HEK293 (cell line): ENCODE results near the gene KLHDC3.

ENCODE experiments used
- ATF2 ChIP-seq: fragments of 450-650 bp; formaldehyde crosslinking; IDR thresholded peaks from 2 replicates; pipeline ENCODE4 v1.5.1; 2016; ENCODE audit warnings: missing biosample characterization, missing genetic modification characterization, low read depth
- EGR2 ChIP-seq: fragments of 450-650 bp; formaldehyde crosslinking; IDR thresholded peaks from 2 replicates; pipeline ENCODE4 v1.5.1; 2016; ENCODE audit warnings: low read depth, missing biosample characterization, missing genetic modification characterization
- FEZF1 ChIP-seq: fragments of 450-650 bp; formaldehyde crosslinking; IDR thresholded peaks from 2 replicates; pipeline ENCODE4 v1.5.1; 2016; ENCODE audit warnings: missing biosample characterization, missing genetic modification characterization
- GLIS1 ChIP-seq: fragments of 450-650 bp; formaldehyde crosslinking; IDR thresholded peaks from 2 replicates; pipeline ENCODE4 v1.5.1; 2016; ENCODE audit warnings: missing biosample characterization, missing genetic modification characterization
- MEIS1 ChIP-seq: sonication (generic); formaldehyde crosslinking; IDR thresholded peaks from 2 replicates; pipeline ENCODE4 v1.8.1; 2022; ENCODE audit warnings: missing genetic modification reagents, mild to moderate bottlenecking, borderline replicate concordance
- SP2 ChIP-seq: fragments of 450-650 bp; formaldehyde crosslinking; IDR thresholded peaks from 2 replicates; pipeline ENCODE4 v1.5.1; 2016; ENCODE audit warnings: missing biosample characterization, missing genetic modification characterization
- SP3 ChIP-seq: fragments of 450-650 bp; formaldehyde crosslinking; IDR thresholded peaks from 2 replicates; pipeline ENCODE4 v1.5.1; 2016; ENCODE audit warnings: missing biosample characterization, missing genetic modification characterization
- TSHZ1 ChIP-seq: fragments of 450-650 bp; formaldehyde crosslinking; IDR thresholded peaks from 2 replicates; pipeline ENCODE4 v1.5.1; 2016; ENCODE audit warnings: missing biosample characterization, missing genetic modification characterization, borderline replicate concordance
- ZBTB10 ChIP-seq: fragments of 450-650 bp; formaldehyde crosslinking; IDR thresholded peaks from 2 replicates; pipeline ENCODE4 v1.5.1; 2016; ENCODE audit warnings: missing biosample characterization, missing genetic modification characterization
- ZBTB11 ChIP-seq: fragments of 450-650 bp; formaldehyde crosslinking; conservative IDR thresholded peaks from 2 replicates; pipeline ENCODE4 v1.5.1; 2016; ENCODE audit warnings: low read depth, missing biosample characterization, missing genetic modification characterization
- ZBTB17 ChIP-seq: fragments of 450-650 bp; formaldehyde crosslinking; IDR thresholded peaks from 2 replicates; pipeline ENCODE4 v1.5.1; 2016; ENCODE audit warnings: missing biosample characterization, missing genetic modification characterization
- ZBTB21 ChIP-seq: fragments of 450-650 bp; formaldehyde crosslinking; IDR thresholded peaks from 2 replicates; pipeline ENCODE4 v1.5.1; 2017; ENCODE audit warnings: missing biosample characterization, missing genetic modification characterization
- ZNF138 ChIP-seq: fragments of 450-650 bp; formaldehyde crosslinking; IDR thresholded peaks from 2 replicates; pipeline ENCODE4 v1.5.1; 2016; ENCODE audit warnings: missing biosample characterization, missing genetic modification characterization, borderline replicate concordance
- ZNF335 ChIP-seq: fragments of 450-650 bp; formaldehyde crosslinking; conservative IDR thresholded peaks from 2 replicates; pipeline ENCODE4 v1.5.1; 2016; ENCODE audit warnings: missing biosample characterization, missing genetic modification characterization
- ZNF426 ChIP-seq: fragments of 450-650 bp; formaldehyde crosslinking; IDR thresholded peaks from 2 replicates; pipeline ENCODE4 v1.5.1; 2017; ENCODE audit warnings: missing biosample characterization, missing genetic modification characterization, mild to moderate bottlenecking, inconsistent platforms, moderate library complexity
- ZNF433 ChIP-seq: fragments of 450-650 bp; formaldehyde crosslinking; IDR thresholded peaks from 2 replicates; pipeline ENCODE4 v1.5.1; 2016; ENCODE audit warnings: missing biosample characterization, missing genetic modification characterization, low read depth
- ZNF473 ChIP-seq: fragments of 450-650 bp; formaldehyde crosslinking; IDR thresholded peaks from 2 replicates; pipeline ENCODE4 v1.5.1; 2017; ENCODE audit warnings: missing biosample characterization, missing genetic modification characterization
- ZNF514 ChIP-seq: fragments of 450-650 bp; formaldehyde crosslinking; IDR thresholded peaks from 2 replicates; pipeline ENCODE4 v1.5.1; 2016; ENCODE audit warnings: missing biosample characterization, missing genetic modification characterization
- ZNF529 ChIP-seq: fragments of 450-650 bp; formaldehyde crosslinking; IDR thresholded peaks from 2 replicates; pipeline ENCODE4 v1.5.1; 2017; ENCODE audit warnings: missing genetic modification characterization, missing biosample characterization; ENCODE audit not compliant: insufficient replicate concordance
- ZNF530 ChIP-seq: fragments of 450-650 bp; formaldehyde crosslinking; IDR thresholded peaks from 2 replicates; pipeline ENCODE4 v1.5.1; 2016; ENCODE audit warnings: low read depth, missing biosample characterization, missing genetic modification characterization
- ZNF558 ChIP-seq: fragments of 450-650 bp; formaldehyde crosslinking; IDR thresholded peaks from 2 replicates; pipeline ENCODE4 v1.5.1; 2016; ENCODE audit warnings: missing biosample characterization, missing genetic modification characterization
- ZNF610 ChIP-seq: fragments of 450-650 bp; formaldehyde crosslinking; IDR thresholded peaks from 2 replicates; pipeline ENCODE4 v1.5.1; 2016; ENCODE audit warnings: missing biosample characterization, missing genetic modification characterization, borderline replicate concordance
- ZNF639 ChIP-seq: fragments of 450-650 bp; formaldehyde crosslinking; IDR thresholded peaks from 2 replicates; pipeline ENCODE4 v1.5.1; 2016; ENCODE audit warnings: missing biosample characterization, missing genetic modification characterization
- ZNF768 ChIP-seq: fragments of 450-650 bp; formaldehyde crosslinking; IDR thresholded peaks from 2 replicates; pipeline ENCODE4 v1.5.1; 2018; ENCODE audit warnings: missing biosample characterization, mild to moderate bottlenecking, missing genetic modification characterization
- ZSCAN23 ChIP-seq: fragments of 450-650 bp; formaldehyde crosslinking; IDR thresholded peaks from 2 replicates; pipeline ENCODE4 v1.5.1; 2016; ENCODE audit warnings: missing biosample characterization, missing genetic modification characterization
- ZSCAN4 ChIP-seq: fragments of 450-650 bp; formaldehyde crosslinking; IDR thresholded peaks from 2 replicates; pipeline ENCODE4 v1.5.1; 2017; ENCODE audit warnings: missing biosample characterization, missing genetic modification characterization

KLHDC3 gene

GRCh38 chr6:43053545-43054205 is 39.6 kb downstream of the KLHDC3 start, which contains the start of gene CUL7 (continued):
- TF ChIP-seq FEZF1 (tag by site-specific recombination) (peak; percentile 94), ATF2 (tag by site-specific recombination) (no peak), ZBTB21 (peak; percentile 83), ZSCAN4 (tag by site-specific recombination) (peak; percentile 40), ZNF639 (tag by site-specific recombination) (no peak; the same call in 1 of the 2 replicates), SP2 (tag by site-specific recombination) (peak; percentile 98), ZNF473 (tag by site-specific recombination) (no peak), ZBTB17 (peak; percentile 59), ZBTB11 (tag by site-specific recombination) (peak; percentile 94), ZNF558 (tag by site-specific recombination) (no peak), ZNF530 (no peak), ZBTB10 (tag by site-specific recombination) (0 out of 2 replicates have a peak, but pooled peaks have one; percentile 59), GLIS1 (peak; percentile 86), ZNF426 (tag by site-specific recombination) (no peak), SP3 (tag by site-specific recombination) (peak; percentile 92), MEIS1 (CRISPR knock-in tag) (no peak), ZSCAN23 (tag by site-specific recombination) (no peak), ZNF514 (tag by site-specific recombination) (no peak), ZNF138 (tag by site-specific recombination) (0 out of 2 replicates have a peak, but pooled peaks have one; percentile 9), ZNF335 (tag by site-specific recombination) (peak; percentile 87), ZNF768 (tag by site-specific recombination) (no peak), TSHZ1 (no peak), ZNF610 (0 out of 2 replicates have a peak, but pooled peaks have one; percentile 47), ZNF433 (tag by site-specific recombination) (no peak), ZNF529 (no peak), EGR2 (tag by site-specific recombination) (no peak)
